Measurements from ENCODE around the gene CST11. TPM values are rescaled to one million over a fixed set of nuclear protein-coding genes. Genes with fewer than 3 reads are reported as not detected.

The CST11 gene
- polyA plus RNA-seq, 2 of the 4 experiments (the other 2 are of a cell fraction) = not detected

DNA sequence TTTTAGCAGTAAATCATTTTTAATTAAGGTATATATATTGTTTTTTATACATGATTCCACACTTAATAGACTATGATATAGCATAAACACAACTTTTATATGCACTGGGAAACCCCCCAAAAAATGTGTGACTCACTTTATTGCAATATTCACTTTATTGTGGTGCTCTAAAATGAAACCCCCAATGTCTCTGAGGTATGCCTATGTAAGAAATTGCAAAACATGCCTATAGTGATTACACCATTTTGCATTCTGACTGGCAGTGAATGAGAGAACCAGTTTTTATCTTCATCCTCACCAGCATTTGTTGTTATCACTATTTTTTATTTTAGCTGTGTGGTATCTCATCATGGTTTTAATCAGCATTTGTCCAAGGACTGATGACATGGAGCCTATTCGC, 8.5 kb upstream of the CST11 start:
- DNase-seq (ENCODE audit: low read depth in 1 of 2, low spot score in 1 of 2) (no peak), ATAC-seq (no peak), FAIRE-seq (no peak)
- peaks cover 6% of the 10 kb centered on the region; the same call in 1 of the 3 replicates for H3K9me3 ChIP-seq
- H3K4me3 ChIP-seq = no peak overlapping the region
- ChIA-PET CTCF (interaction anchor here (1.0 to 3.3 kb wide), 4 partner anchors 11 to 20 kb away, joined by 3 to 22 read pairs (median 4); no protein-coding TSS in a partner anchor), POLR2A (no interaction called here)
- whole genome bisulfite sequencing (ENCODE audit: missing lambda C conversion rate) = 14% methylated on average over 1 of the region's 1 CpG
- no peak overlapping the region for H3K27ac ChIP-seq
- H3K4me2 ChIP-seq = no peak overlapping the region
- no peaks in the 10 kb centered on the region for H3K4me1 ChIP-seq
- TF ChIP-seq, protein P1, sequence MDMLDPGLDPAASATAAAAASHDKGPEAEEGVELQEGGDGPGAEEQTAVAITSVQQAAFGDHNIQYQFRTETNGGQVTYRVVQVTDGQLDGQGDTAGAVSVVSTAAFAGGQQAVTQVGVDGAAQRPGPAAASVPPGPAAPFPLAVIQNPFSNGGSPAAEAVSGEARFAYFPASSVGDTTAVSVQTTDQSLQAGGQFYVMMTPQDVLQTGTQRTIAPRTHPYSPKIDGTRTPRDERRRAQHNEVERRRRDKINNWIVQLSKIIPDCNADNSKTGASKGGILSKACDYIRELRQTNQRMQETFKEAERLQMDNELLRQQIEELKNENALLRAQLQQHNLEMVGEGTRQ (IDR thresholded peaks at IDR 0.05) = no peak
- no peak for TF ChIP-seq RARB (CRISPR knock-in tag; IDR thresholded peaks at IDR 0.05)
- TF ChIP-seq NFE2L2 (conservative IDR thresholded peaks at IDR 0.05; ENCODE audit: low read length) = no peak
- no peak for TF ChIP-seq FOSL2 (IDR thresholded peaks at IDR 0.05)
- TF ChIP-seq FOSL2 (CRISPR knock-in tag; IDR thresholded peaks at IDR 0.05) = no peak

DNA sequence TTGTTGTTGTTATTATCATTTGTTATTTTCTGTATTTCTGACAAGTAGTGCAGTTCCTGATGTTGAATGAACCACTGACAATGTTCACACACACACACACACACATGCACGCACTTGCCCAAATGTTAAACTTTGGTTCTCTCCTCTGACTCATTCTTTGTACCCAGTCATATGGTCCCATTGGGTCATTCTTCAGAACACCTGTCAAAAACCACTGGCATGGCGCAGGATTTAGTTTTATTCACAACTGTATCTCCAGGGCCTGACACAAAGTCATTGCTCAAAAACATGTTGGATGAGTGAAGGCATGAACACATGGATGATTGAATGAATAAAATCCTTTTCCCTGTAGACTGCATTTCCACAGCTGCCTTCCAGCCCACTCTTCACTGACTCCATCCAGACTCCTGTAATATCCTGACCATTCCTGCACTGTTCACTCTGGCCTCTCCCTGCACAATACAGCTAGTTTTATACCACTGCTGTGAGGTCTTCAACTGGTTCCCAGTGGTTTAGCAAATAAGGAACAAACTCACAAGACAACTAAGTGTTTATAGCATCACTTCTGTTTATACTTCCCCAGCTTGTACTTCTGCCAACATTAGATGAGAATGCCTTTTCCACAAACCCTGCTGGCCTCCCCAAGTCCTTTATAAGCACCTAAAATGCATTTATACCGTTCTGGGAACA, 6.9 kb upstream of the CST11 start:
- H3K9me3 ChIP-seq = peaks cover 6% of the 10 kb centered on the region; the same call in 1 of the 3 replicates
- CTCF ChIA-PET = interaction anchor here (0.7 to 3.3 kb wide), 4 partner anchors 13 to 28 kb away, joined by 3 to 22 read pairs (median 4); no protein-coding TSS in a partner anchor
- no peak for TF ChIP-seq POLR2A (IDR thresholded peaks at IDR 0.05; ENCODE audit: low read length)
- ATAC-seq (no peak), FAIRE-seq (no peak), DNase-seq (ENCODE audit: low read depth in 1 of 2, low spot score in 1 of 2) (no peak)
- POLR2A ChIA-PET = interaction anchor here (1.2 kb wide), 1 partner anchor 13 kb away, joined by 6 read pairs; no protein-coding TSS in a partner anchor
- H3K4me2 ChIP-seq = no peak overlapping the region
- H3K4me1 ChIP-seq = no peaks in the 10 kb centered on the region
- no peak overlapping the region for H3K4me3 ChIP-seq
- 52% methylated on average over 3 of the region's 3 CpGs for WGBS (ENCODE audit: missing lambda C conversion rate)
- no peak overlapping the region for H3K27ac ChIP-seq

DNA sequence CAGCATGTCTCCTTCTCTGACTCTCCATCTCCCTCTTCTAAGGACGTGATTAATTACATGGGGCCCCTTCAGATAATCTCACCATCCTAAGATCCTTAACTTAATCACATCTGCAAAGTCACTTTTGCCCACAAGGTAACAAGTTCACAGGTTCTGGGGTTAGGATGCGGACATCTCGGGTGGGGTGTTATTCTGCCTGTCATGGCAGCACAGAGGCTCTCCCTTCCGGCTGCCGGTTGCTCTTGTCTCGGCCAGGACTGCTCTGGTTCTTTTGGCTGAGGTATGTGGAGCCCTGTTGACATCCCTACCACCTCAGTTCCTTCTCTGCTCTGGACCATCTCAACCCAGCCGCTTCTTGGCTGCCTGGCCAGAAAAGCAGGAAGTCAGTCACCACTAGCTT, 4.2 kb upstream of the CST11 start:
- H3K27ac ChIP-seq = no peak overlapping the region
- ATAC-seq = no peak
- no peak for FAIRE-seq
- H3K9me3 ChIP-seq = peaks cover 2% of the 10 kb centered on the region; the same call in 1 of the 3 replicates
- H3K4me1 ChIP-seq = no peaks in the 10 kb centered on the region
- H3K4me2 ChIP-seq = no peak overlapping the region
- ChIA-PET POLR2A (no interaction called here), CTCF (no interaction called here)
- H3K4me3 ChIP-seq = no peak overlapping the region
- WGBS (ENCODE audit: missing lambda C conversion rate) = 49% methylated on average over 7 of the region's 7 CpGs
- TF ChIP-seq RAD21 (conservative IDR thresholded peaks at IDR 0.05 in 1 of 2, IDR thresholded peaks at IDR 0.05 in 1 of 2) (no peak), RCOR1 (IDR thresholded peaks at IDR 0.05; ENCODE audit: low read depth, low read length) (no peak), RNF2 (IDR thresholded peaks at IDR 0.05; ENCODE audit: borderline replicate concordance, low read depth) (no peak), ESRRA (IDR thresholded peaks at IDR 0.05; ENCODE audit: borderline replicate concordance, low read length) (no peak), NPAS2 (CRISPR knock-in tag; IDR thresholded peaks at IDR 0.05; ENCODE audit: borderline replicate concordance) (no peak), RARB (CRISPR knock-in tag; IDR thresholded peaks at IDR 0.05) (no peak), CEBPB (IDR thresholded peaks at IDR 0.05) (no peak), CHD4 (IDR thresholded peaks at IDR 0.05; ENCODE audit: borderline replicate concordance) (no peak), EP300 (IDR thresholded peaks at IDR 0.05) (no peak), EHF (CRISPR knock-in tag; IDR thresholded peaks at IDR 0.05) (no peak), GATA3 (IDR thresholded peaks at IDR 0.05; ENCODE audit: borderline replicate concordance) (no peak), CHD2 (IDR thresholded peaks at IDR 0.05; ENCODE audit: low read length, partially characterized antibody) (no peak), TP53 (CRISPR knock-in tag; IDR thresholded peaks at IDR 0.05) (no peak), FOSL2 (IDR thresholded peaks at IDR 0.05) (no peak), FOSL2 (CRISPR knock-in tag; IDR thresholded peaks at IDR 0.05) (no peak), TFCP2L1 (CRISPR knock-in tag; IDR thresholded peaks at IDR 0.05) (no peak)
- no peak for DNase-seq (ENCODE audit: low read depth in 1 of 2, low spot score in 1 of 2)

DNA sequence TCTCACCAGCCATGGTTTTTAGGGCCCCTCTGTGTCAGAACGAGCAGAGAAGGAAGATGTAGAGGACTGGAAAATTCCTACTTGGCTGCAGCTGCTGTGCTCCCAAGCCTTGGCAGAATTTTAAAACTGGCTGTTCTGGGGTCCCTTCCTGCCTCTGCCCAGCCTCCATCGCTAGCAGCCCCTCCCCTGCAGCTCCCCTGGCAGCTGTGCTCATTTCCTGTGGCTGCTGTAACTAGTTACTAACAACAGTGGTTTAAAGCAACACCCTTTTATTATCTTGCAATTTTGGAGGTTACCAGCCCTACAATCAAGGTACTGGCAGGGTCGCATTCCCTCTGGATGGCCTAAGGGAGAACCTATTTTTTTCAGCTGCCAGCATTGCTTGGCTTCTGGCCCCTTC, 3.7 kb upstream of the CST11 start:
- ATAC-seq (no peak), FAIRE-seq (no peak), DNase-seq (ENCODE audit: low read depth in 1 of 2, low spot score in 1 of 2) (no peak)
- Histone ChIP-seq H3K4me3 (no peak overlapping the region), H3K9me3 (0 out of 3 replicates have a peak, but pooled peaks cover 2% of the 10 kb centered on the region), H3K4me2 (no peak overlapping the region), H3K4me1 (no peaks in the 10 kb centered on the region), H3K27ac (no peak overlapping the region)
- ChIA-PET CTCF (no interaction called here), POLR2A (no interaction called here)
- TF ChIP-seq HOXA7 (CRISPR knock-in tag; IDR thresholded peaks at IDR 0.05) = no peak
- 8% methylated on average over 3 of the region's 3 CpGs for WGBS (ENCODE audit: missing lambda C conversion rate)

All from A549 (cell line).